Thymus (tissue), 11 donors: ENCODE results near the gene CLEC19A. TPM values are rescaled to one million over a fixed set of nuclear protein-coding genes. Genes with fewer than 3 reads are reported as not detected.

Experiments used
- DNase-seq, 9 donors: peaks; one replicate each; pipeline ENCODE4 v3.0.0-alpha.2; 2013; ENCODE audit warnings: low spot score in 9 of 9, low read depth in 6 of 9, missing footprints in 1 of 9
- H3K27ac ChIP-seq, 2 donors: one replicate each; pipeline ENCODE4 v1.5.1; 2013; ENCODE audit warnings: control low read depth in 1 of 2, low read depth in 1 of 2, low read length in 1 of 2, mild to moderate bottlenecking in 1 of 2, moderate library complexity in 1 of 2
- H3K27me3 ChIP-seq, 2 donors: one replicate each; pipeline ENCODE4 v1.5.1; 2013; ENCODE audit warnings: low read length in 1 of 2; ENCODE audit not compliant: control insufficient read depth in 2 of 2, insufficient read depth in 1 of 2
- H3K36me3 ChIP-seq, 2 donors: one replicate each; pipeline ENCODE4 v1.5.1; 2013; ENCODE audit warnings: low read length in 1 of 2, mild to moderate bottlenecking in 1 of 2, moderate library complexity in 1 of 2; ENCODE audit not compliant: control insufficient read depth in 2 of 2, insufficient read depth in 2 of 2
- H3K4me1 ChIP-seq, 2 donors: one replicate each; pipeline ENCODE4 v1.5.1; 2013; ENCODE audit warnings: low read length in 2 of 2; ENCODE audit not compliant: control insufficient read depth in 2 of 2, insufficient read depth in 2 of 2
- H3K4me3 ChIP-seq, 2 donors: one replicate each; pipeline ENCODE4 v1.5.1; 2013; ENCODE audit warnings: low read length in 2 of 2, control low read depth in 1 of 2, mild to moderate bottlenecking in 1 of 2
- H3K9me3 ChIP-seq, 2 donors: one replicate each; pipeline ENCODE4 v1.5.1; 2013; ENCODE audit warnings: low read length in 1 of 2, mild to moderate bottlenecking in 1 of 2; ENCODE audit not compliant: control insufficient read depth in 2 of 2, insufficient read depth in 1 of 2
- WGBS: extraction: QIAGEN DNeasy Blood & Tissue Kit; methylation state at CpG from one replicate; pipeline ENCODE4 v1.1.7; 2013; 5-methylcytosine and 5-hydroxymethylcytosine counted together
- polyA plus RNA-seq: library from polyadenylated mRNA; stranded (reverse); fragments of 200-250 nt; gene quantifications from one replicate; pipeline ENCODE4 v1.2.3, GENCODE V29; 2013
- total RNA-seq: library from RNA; stranded (reverse); fragments of 120-200 nt; gene quantifications from one replicate; pipeline ENCODE4 v1.2.4, GENCODE V29; 2013
- donor health status: healthy.

CLEC19A gene
- total and polyA plus RNA-seq, 2 donors, result 0.05 to 0.09 TPM

GRCh38 chr16:19329932-19330331, 44.4 kb downstream of the CLEC19A start:
- no peaks in the 10 kb centered on the region for H3K4me1 ChIP-seq
- H3K27ac ChIP-seq, result no peak overlapping the region
- H3K27me3 ChIP-seq, result no peaks in the 10 kb centered on the region
- no peaks in the 10 kb centered on the region for H3K9me3 ChIP-seq
- 91% methylated on average over 1 of the region's 1 CpG for WGBS
- H3K36me3 ChIP-seq, result no peaks in the 10 kb centered on the region
- DNase-seq, result no peak
- H3K4me3 ChIP-seq, result no peak overlapping the region

GRCh38 chr16:19330841-19331397, 45.4 kb downstream of the CLEC19A start:
- no peaks in the 10 kb centered on the region for H3K36me3 ChIP-seq
- H3K4me3 ChIP-seq, result no peak overlapping the region
- WGBS, result 87% methylated on average over 6 of the region's 6 CpGs
- no peaks in the 10 kb centered on the region for H3K27me3 ChIP-seq
- DNase-seq, result no peak
- H3K4me1 ChIP-seq, result no peaks in the 10 kb centered on the region
- H3K27ac ChIP-seq, result no peak overlapping the region
- H3K9me3 ChIP-seq, result no peaks in the 10 kb centered on the region

DNA sequence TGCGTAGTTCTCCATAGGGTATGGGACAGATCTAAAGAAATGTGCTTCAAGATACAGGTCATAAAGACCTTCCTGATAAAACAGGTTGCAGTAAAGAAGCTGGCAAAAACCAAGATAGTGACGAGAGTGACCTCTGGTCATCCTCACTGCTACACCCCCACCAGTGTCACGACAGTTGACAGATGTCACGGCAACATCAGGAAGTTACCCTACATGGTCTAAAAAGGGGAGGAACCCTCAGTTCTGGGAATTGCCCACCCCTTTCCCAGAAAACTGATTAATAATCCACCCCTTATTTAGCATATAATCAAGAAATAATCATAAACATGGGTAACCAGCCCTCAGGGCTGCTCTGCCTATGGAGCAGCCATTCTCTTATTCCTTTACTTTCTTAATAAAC, 46.3 kb downstream of the CLEC19A start:
- no peaks in the 10 kb centered on the region for H3K4me1 ChIP-seq

DNA sequence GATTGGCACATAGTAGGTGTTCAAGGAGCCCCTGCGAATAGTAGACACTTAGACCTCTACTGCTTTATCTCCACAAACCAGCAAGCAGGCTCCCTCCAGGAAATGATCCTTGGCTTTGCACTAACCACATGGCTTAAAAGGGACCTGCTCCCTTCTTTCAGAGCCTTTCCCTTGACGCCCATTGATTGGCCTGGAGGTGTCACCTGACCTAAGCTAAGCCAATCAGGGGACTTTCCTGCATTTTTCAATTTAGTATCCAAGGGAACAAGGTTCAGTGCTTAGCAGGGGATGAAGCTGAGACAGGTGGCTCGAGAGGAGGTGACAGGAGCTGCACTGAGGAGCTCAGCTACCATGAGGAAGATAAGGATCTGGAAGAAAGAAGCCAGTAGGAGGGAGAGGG, 52.8 kb downstream of the CLEC19A start:
- Histone ChIP-seq H3K4me1 (no peaks in the 10 kb centered on the region), H3K4me3 (no peak overlapping the region), H3K36me3 (no peaks in the 10 kb centered on the region), H3K27me3 (no peaks in the 10 kb centered on the region), H3K9me3 (no peaks in the 10 kb centered on the region), H3K27ac (no peak overlapping the region)
- WGBS, result 82% methylated on average over 3 of the region's 3 CpGs
- no peak for DNase-seq

More for the DNA sequence above, 46.3 kb downstream of the CLEC19A start:
- 86% methylated on average over 4 of the region's 4 CpGs for WGBS
- no peaks in the 10 kb centered on the region for H3K36me3 ChIP-seq
- H3K27me3 ChIP-seq, result no peaks in the 10 kb centered on the region
- no peak for DNase-seq
- H3K4me3 ChIP-seq, result no peak overlapping the region
- no peak overlapping the region for H3K27ac ChIP-seq
- no peaks in the 10 kb centered on the region for H3K9me3 ChIP-seq

GRCh38 chr16:19344224-19344801, 58.8 kb downstream of the CLEC19A start:
- Histone ChIP-seq H3K36me3 (no peaks in the 10 kb centered on the region), H3K9me3 (no peaks in the 10 kb centered on the region), H3K27ac (no peak overlapping the region), H3K4me1 (no peaks in the 10 kb centered on the region), H3K27me3 (peaks cover 0 to 5% of the 10 kb centered on the region in 2 donors), H3K4me3 (no peak overlapping the region)
- DNase-seq, result no peak
- 86% methylated on average over 9 of the region's 9 CpGs for WGBS

- no peak for DNase-seq
- WGBS, result 77% methylated on average over 4 of the region's 4 CpGs
- no peak overlapping the region for H3K4me3 ChIP-seq
- H3K4me1 ChIP-seq, result no peaks in the 10 kb centered on the region
- H3K9me3 ChIP-seq, result no peaks in the 10 kb centered on the region
- peaks cover 0 to 5% of the 10 kb centered on the region in 2 donors for H3K27me3 ChIP-seq
- no peak overlapping the region for H3K27ac ChIP-seq
- H3K36me3 ChIP-seq, result no peaks in the 10 kb centered on the region
These were observed 59.4 kb downstream of the CLEC19A start for GRCh38 chr16:19344980-19345379.

DNA sequence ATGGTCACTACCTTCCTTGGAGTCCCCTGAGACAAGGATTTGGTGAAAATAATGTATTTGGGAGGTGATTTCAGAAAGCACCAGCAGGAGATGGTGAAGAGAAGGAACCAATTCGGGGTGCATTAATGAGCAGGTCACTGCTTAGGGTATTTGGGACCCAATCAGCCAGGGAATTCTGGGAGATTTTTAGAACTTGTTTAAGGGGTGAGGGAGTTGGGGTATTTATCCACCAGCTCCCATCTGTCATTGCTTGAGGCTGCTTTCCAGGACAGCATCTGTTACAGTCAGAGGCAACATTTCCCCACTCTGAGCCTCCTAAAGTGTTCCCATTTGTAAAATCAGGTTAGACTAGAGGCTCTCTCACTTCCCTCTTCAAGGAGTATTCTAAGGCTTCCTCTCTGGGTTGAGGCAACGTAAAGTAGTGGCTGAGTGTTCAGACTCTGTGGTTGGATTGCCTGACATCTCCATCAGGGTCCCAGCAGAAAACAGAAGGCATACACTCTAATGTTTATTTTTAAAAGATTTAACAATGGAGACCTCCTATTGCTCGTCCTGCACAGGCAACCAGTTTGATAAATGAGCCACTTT, 60.9 kb downstream of the CLEC19A start:
- peaks cover 0 to 5% of the 10 kb centered on the region in 2 donors for H3K27me3 ChIP-seq
- H3K27ac ChIP-seq, result no peak overlapping the region
- no peak for DNase-seq
- H3K4me3 ChIP-seq, result no peak overlapping the region
- H3K9me3 ChIP-seq, result no peaks in the 10 kb centered on the region
- no peaks in the 10 kb centered on the region for H3K36me3 ChIP-seq
- no peaks in the 10 kb centered on the region for H3K4me1 ChIP-seq
- 35% methylated on average over 3 of the region's 3 CpGs for WGBS

GRCh38 chr16:19348125-19348524, 62.6 kb downstream of the CLEC19A start:
- Histone ChIP-seq H3K9me3 (no peaks in the 10 kb centered on the region), H3K4me3 (no peak overlapping the region), H3K4me1 (no peaks in the 10 kb centered on the region), H3K27me3 (peaks cover 0 to 5% of the 10 kb centered on the region in 2 donors), H3K36me3 (no peaks in the 10 kb centered on the region), H3K27ac (no peak overlapping the region)
- WGBS, result 87% methylated on average over 6 of the region's 6 CpGs
- DNase-seq, result no peak

DNA sequence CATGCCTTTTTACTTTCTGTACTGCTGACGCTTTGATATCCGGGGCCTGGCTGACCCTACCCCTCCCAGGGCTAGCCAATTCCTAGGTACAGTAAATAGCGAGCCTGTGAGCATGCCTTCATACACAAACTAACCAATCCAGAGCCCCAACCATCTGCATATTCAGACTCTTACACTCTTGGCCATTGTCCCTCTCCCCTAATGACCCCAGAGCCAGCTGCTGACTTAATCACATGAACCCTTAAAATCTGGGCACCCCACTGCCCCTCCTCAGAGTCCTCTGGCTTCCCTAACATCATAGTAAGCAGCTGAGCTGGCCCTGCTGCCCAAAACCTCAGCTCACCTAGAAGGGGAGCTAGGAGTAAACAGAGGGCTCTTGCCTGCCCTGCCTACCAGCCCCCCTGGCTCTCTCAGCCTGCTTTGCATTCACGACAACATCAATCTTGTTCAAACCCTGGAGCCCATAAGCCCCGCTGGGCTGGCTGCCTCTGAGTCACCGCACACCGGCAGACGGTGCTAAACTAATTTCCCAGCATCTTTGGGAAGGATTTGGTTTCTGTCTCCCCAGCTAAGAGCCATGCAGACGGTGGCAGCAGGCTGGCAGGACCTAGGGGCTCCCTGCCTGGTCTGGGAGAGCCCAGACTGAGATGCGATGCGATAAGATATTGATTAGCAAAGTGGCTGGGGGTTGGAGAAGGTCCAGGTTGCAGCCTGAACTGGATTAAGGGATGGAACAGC, 63.2 kb downstream of the CLEC19A start:
- H3K4me3 ChIP-seq, result no peak overlapping the region
- 23% methylated on average over 11 of the region's 11 CpGs for WGBS
- H3K4me1 ChIP-seq, result no peaks in the 10 kb centered on the region
- H3K36me3 ChIP-seq, result no peaks in the 10 kb centered on the region
- no peaks in the 10 kb centered on the region for H3K9me3 ChIP-seq
- no peak overlapping the region for H3K27ac ChIP-seq
- DNase-seq, result no peak
- H3K27me3 ChIP-seq, result peaks cover 0 to 5% of the 10 kb centered on the region in 2 donors
